CMK (cell line): ENCODE results near the gene KLHL20.
"Not testable (repeated sequence)": the region's sequence is repeated elsewhere in the genome, so short reads cannot be mapped to it uniquely, and the experiment has no call there.

ENCODE experiments used
- DNase-seq: peaks from one replicate; pipeline ENCODE4 v3.0.0-alpha.2; 2010; ENCODE audit warnings: low read depth

The KLHL20 gene

DNA sequence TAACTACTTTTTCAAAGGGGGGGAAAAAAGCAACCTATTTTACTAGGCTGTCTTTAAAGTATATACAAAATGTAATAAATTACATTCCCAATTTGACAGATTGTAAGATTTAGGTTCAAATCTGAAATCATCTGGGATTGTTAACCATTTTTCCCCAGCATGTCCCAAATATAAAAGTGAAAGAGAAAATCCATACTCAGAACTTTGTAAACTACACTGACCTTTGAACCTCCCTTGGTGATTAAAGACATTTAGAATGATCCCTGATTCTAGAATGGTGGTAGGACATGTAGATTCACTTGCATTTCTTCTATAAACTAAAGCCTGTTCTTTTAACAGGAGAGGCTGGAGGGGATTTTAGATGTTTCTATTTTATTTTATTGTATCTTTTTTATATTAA is 39.0 kb downstream of the KLHL20 start:
- no peak for DNase-seq

DNA sequence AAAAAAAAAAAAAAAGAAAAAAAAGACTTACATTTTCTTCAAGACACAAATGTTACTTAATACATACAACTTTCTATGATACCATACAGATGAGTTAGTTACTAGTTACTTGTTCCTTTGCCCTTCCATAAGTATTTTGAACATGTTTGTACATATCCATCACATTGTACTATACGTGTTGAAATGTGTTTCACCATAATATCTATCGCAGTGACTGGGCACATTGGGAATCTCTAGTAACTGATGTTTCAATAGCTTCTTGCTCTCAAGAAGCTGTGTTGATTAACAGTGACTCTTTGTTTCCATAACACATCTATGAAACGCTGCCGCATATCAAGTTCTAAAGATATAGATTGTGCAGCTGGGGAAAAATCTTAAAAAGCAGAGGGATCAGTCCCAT is 42.9 kb downstream of the KLHL20 start:
- no peak for DNase-seq

DNA sequence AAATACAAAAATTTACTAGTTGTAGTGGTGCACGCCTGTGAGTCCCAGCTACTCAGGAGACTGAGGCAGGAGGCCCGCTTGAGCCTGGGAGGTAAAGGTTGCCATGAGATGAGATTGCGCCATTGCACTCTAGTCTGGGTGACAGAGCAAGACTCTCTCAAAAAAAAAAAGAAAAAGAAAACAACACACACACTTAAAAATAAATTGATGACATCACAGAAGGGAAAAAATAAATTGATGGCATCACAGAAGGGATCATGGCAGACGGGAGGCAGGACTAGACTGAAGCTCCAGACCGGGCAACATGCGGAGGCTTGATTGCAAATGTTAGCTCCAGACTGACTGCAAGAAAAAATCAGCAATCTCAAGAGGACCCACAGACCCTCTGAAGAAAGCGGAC is 43.3 kb downstream of the KLHL20 start:
- no peak for DNase-seq

DNA sequence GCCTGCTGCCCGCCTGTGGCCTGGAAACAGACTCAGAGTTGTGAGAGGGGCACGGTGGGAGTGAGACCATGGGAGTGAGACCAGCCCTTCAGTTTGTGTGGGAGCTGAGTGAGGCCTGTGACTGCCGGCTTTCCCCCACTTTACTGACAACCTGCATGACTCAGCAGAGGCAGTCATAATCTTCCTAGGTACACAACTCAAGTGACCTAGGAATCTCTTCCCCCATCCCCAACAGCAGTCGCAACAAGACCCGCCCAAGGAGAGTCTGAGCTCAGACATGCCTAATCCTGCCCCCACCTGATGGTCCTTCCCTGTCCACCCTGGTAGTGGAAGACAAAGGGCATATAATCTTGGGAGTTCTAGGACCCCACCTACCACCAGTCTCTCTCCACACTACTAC is 44.2 kb downstream of the KLHL20 start:
- no peak for DNase-seq

DNA sequence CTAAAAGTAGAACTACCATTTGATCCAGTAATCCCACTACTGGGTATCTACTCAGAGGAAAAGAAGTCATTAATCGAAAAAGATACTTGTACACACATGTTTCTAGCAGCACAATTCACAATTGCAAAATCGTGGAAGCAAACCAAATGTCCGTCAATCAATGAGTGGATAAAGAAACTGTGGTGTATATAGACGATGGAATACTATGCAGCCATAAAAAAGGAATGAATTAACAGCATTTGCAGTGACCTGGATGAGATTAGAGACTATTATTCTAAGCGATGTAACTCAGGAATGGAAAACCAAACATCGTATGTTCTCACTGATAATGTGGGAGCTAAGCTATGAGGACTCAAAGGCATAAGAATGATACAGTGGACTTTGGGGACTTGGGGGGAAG is 49.5 kb downstream of the KLHL20 start:
- DNase-seq = not testable (repeated sequence)

DNA sequence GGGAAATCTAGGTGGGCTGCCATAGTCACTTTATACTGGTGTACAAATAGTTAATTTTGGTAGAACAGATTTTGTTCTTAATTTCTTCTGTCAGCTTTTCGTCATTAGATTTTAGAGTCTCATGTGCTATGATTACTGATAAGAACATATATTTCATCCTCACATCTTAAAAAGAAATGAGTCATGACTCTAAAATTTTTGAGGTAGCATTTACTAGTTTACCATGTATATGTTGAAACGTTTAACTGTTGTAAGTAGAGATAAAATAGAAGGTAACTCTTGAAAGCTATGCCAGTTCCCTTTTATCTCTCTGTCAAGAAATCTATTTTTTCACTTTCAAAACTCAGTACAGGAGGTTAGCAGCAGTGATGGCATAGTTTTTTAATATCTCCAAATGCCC is 53.4 kb downstream of the KLHL20 start:
- DNase-seq = no peak

DNA sequence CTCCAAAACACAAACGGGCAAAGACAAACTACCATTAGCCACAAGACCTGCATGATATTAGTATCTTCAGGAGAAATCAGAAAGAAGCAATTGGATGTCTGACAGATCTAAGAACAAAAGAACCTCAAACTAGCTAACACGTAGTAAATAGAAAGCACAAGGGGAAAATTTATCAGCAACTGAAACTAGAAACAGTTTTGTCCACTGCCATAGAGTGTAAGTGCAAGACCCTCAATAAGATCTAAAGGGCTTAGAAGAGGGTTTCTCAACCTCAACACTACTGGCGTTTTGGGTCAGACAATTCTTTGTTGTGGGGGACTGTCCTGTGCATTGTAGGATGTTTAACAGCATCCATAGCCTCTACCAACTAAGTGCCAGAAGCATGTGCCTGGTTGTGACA is 54.0 kb downstream of the KLHL20 start:
- no peak for DNase-seq

DNA sequence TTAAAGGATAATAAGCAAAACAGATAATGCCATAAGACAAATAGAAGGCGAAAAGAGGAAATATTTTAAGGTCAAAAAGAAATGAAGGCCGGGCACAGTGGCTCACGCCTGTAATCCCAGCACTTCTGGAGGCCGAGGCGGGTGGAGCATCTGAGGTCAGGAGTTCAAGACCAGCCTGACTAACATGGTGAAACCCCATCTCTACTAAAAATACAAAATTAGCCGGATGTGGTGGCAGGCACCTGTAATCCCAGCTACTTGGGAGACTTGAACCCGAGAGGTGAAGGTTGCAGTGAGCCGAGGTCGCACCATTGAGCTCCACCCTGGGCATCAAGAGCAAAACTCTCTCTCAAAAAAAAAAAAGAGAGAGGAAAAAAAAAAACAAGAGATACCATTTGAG is 55.5 kb downstream of the KLHL20 start:
- DNase-seq = not testable (repeated sequence)

DNA sequence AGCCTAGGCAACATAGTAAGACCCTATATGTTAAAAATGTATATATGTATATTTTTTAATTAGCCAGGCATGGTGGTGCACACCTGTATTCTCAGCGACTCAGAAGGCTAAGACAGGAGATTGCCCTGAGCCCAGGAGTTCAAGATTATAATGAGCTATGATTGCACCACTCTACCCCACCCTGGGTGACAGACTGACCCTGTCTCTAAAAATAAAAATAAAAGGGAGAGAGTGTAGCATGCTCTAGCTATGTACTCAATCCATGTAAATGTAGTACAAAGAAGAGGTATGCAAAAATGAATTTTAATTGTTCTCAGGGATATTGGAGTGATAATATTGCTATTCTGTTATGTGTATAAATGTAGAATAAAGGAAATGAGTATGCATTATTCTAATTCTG is 56.8 kb downstream of the KLHL20 start:
- no peak for DNase-seq

DNA sequence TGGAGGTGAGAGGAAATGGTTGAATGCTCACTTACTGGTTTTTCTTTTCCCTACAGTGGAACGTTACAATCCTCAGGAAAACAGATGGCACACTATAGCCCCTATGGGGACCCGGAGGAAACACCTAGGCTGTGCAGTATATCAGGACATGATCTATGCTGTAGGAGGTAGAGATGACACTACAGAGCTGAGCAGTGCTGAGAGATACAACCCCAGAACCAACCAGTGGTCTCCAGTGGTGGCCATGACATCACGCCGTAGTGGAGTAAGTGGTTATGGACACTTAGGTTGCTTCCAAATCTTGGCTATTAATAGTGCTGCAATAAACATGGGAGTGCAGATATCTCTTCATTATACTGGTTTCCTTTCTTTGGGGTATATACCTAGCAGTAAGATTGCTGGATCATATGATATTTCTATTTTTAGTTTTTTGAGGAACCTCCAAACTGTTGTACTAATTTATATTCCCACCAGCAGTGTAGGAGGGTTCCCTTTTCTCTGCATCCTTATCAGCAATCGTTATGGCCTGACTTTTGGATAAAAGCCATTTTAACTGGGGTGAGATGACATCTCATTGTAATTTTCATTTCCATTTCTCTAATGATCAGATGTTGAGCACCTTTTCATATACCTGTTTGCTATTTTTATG is 60.9 kb downstream of the KLHL20 start:
- DNase-seq = no peak

DNA sequence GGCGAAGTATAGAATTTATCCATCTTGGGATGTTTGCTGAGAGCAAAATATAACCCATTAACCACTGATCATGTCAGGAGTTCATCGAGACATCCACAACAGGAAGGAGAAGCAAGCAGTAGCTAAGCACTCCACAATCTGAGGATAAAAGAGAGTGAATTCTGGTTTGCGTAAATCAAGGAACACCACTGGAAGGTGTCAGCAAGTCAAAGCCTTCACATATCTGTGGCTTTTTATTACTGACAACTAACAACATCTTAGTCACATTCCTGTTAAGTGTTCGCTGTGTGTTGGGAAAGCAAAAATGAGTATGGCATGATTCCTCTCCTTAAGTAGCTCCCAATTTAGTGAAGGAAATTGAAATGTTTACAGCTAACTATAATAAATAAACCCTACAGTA is 65.2 kb downstream of the KLHL20 start:
- DNase-seq = no peak

DNA sequence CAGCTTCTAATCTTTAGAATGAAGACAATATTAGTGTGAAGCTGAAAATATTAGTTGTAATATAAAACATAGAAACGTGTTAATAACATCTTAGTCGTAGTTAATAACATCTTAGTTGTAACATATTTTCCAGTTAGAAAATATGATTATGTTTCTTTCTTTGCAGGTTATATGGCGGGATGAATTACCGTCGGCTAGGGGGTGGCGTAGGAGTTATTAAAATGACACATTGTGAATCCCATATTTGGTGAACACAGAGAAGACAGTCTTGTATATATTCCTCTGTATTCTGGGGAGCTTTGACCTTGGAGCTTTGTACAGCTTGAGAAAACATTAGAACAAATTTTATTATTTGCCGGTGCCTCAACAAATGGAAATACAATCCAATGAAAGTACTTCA is 70.2 kb downstream of the KLHL20 start:
- no peak for DNase-seq

DNA sequence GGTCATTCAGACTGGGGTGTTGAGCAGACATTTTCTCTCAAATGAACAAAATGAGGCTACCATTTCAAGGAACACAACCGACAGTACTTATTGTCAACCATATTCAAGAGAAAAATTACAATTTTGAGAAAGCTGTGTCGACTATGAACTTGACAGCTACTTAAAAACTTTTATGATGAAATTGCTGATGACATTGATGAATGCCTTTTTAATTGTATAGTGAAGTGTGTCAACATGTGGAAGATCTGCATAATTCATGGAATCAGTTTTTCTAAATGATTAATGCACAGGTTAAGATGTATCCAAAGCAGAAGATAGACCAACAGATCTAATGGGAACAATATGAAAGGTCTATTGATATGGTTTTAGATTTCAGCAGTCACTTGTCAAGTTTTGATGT is 75.1 kb downstream of the KLHL20 start:
- no peak for DNase-seq

DNA sequence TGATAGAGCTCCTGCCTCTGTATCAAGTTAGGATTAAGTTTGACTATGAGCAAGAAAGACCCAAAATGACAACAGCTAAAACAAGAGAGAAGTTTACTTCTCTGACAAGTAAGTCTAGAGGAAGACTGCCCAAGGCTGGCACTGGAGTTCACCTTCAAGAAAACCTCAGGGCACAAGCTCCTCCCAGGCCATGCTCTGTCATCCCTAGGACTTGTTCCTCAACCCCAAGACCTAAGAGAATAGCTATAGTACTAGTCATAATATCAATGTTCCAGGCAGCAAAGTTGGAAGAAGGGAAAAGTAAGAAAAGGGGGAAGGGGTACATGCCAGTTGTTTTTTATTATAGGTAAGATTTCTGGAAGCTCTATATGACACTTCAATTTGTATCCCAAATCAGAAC is 83.3 kb downstream of the KLHL20 start:
- no peak for DNase-seq

DNA sequence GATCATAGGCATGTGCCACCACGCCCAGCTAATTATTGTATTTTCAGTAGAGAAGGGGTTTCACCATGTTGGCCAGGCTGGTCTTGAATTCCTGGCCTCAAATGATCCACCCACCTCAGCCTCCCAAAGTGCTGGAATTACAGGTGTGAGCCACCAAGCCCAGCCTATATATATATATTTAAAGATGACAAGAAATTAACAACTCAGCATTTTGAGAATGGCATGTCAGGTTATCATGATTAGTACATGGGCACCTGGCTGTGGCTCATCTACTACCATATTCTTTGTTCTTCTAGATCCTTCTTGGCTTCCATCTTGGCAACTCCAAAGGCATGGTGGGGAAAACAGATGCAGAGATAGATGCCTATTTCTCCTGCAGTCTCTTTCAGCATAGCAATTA is 85.2 kb downstream of the KLHL20 start:
- DNase-seq = not testable (repeated sequence)

DNA sequence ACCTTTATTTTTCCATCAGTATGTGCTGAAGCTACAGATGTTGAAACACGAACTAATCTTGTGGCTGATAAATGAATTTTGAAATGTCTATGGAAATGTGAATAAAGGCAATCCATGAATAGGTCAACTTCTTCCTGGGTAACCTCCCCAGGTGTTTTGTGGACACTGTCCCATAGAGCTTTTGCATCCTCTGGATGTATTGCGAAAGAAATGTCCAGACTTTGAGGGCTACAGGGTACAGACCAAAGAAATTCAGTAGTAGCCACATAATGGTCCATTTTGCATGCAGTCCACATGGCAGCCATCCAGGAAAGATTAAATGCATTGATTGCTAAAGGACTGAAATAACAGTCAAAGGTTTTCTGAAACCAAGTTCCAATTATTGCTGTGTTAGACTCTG is 88.2 kb downstream of the KLHL20 start:
- no peak for DNase-seq

DNA sequence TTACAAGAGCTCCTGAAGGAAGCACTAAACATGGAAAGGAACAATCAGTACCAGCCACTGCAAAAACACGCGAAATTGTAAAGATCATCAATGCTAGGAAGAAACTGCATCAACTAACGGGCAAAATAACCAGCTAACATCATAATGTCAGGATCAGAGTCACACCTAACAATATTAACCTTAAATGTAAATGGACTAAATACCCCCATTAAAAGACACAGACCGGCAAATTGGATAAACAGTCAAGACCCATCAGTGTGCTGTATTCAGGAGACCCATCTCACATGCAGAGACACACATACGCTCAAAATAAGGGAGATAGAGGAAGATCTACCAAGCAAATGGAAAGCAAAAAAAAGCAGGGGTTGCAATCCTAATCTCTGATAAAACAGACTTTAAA is 98.9 kb downstream of the KLHL20 start:
- DNase-seq = not testable (repeated sequence)

DNA sequence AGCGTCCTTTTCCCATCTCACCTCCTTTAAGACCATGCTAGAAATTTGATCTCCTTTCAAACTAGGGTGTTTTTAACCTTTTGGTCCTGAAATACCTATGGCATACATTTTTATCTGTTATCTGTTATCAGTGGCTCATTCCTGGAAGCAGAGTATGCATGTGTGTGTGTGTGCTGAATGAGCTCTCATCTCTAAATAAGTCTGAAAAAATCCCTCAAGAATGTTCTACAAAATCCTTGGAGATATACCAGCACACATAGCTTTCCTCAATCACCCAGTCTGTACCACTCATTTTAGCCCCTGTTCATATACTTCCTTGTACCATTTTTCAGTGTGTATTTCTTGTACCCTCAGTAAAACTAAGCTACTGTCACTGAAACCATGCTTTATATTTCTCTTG is 103.7 kb downstream of the KLHL20 start:
- no peak for DNase-seq

DNA sequence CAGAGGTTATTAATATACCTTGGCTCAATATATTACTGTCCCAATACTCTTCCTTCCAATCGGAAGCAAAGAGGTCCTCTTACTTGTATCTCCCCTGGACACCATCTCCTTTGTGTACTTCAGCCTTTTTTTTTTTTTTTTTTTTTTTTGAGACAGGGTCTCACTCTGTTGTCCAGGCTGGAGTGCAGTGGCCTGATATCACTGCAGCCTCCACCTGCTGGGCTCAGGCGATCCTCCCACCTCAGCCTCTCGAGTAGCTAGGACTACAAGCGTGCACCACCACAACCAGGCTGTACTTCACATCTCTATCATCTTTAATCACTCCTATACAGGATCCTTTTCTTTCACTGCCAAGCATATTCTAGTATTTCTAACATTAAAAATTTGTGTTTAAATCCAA is 106.9 kb downstream of the KLHL20 start:
- DNase-seq = no peak

DNA sequence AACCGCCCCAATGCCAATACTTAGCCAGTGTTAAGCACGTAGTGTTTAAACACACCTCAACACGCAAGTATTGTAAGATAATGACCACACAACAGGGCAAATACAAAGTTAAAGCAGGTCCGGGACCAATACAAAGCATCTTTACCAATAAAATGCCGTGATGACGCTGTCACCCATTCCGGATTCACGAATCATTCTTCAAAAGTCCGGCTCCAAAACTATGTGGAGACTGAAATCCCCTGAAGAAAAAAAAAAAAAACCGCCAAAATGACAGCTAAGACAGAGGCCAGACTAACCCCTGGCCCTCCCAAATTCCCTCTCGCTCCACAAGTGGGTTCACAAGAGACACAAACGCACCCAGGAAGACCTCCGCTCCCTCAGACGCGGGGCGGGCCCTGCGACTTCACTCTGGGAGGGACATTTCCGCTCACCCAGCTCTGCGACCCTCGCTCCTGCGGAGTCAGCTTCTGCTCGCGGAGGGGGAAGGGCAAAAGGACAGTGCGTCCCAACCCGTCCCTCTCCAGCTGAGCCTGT is 109.1 kb downstream of the KLHL20 start:
- no peak for DNase-seq

DNA sequence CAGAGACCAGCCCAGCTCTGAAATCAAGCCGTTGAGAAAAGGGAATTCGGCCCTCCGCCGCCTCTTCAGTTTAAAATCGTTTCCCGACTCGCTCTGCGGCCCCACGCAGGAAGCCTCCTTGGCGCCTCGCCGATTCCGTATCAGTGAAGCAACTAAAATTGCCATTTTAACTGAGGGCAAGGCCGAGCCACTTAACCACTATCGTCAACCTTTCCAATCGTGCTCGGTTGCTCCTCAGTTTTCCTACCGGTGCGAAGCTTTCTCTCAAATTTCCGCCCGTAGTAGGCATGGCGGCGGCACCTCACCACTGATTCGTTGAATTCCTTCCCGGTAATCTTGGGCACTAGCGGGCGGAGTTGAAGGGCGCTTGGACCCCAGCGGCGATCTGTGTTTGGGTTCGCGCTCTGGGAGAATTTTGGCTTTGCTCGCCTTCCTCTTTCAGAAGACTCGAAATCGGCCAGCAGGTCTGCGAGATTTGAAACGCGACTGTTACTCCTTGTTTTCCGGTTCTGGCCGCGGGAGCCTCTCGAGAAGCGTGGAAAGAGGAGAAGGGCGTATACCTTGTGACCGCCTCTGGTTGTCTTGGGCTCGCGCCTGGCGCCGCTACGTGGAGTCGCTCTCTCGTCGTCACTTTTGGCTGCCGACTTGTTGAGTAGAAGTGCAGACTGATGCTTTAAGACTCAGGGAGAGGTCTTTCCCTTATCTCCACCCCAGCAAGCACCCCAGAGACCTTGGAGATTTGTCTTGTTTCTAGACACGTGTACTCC is 109.7 kb downstream of the KLHL20 start, which contains the start of the genes CENPL and DARS2:
CENPL (minus strand) TSS at position 569 of the 767 bp plus-strand sequence. CDS start 13,584 bp downstream, outside the sequence.
DARS2 (plus strand) TSS at position 359 of the 767 bp plus-strand sequence. CDS start 557 bp downstream, outside the sequence.
- peak; percentile 92 for DNase-seq

DNA sequence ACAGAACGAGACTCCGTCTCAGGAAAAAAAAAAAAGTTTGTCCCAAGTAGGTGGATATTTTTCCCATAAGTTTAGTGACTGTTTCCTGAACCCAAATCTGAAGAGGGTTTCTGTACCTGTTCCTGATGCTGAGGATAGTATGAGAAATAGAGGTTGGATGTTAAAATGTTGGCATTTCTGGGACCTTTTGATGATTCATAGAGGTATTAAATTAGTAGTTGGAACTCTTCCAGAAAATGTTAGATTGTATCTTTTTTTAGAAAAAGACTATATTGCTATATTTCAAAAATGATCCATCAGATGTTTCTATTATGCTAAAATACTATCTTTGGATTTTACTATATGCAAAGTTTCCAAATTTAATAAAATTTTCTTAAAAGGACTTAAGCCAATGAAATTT is 112.8 kb downstream of the KLHL20 start:
- no peak for DNase-seq

DNA sequence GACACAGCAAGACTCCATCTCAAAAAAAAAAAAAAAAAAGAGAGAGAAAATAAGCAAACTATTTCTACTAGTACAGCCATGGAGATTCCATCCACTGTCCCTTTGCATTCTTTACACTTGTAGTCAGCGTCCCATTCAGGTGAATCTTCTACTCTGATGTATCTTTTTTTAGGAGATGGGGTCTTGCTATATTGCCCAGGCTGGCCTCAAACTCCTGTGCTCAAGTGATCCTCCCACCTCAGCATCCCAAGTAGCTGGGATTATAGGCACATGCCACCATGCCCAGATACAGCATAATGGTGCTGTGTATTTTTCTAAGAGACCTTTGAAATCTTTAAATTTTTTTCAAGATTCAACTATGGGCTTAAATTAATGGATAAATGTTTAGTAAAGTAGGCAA is 118.0 kb downstream of the KLHL20 start:
- DNase-seq = no peak
